HCT116 (cell line): Measurements from ENCODE around the gene OR6C1. TPM values are rescaled to one million over a fixed set of nuclear protein-coding genes. Genes with fewer than 3 reads are reported as not detected.

Experiments used
- ATAC-seq: fragments of 200-7000 bp; cut with Tn5 transposase; 2 replicates; pipeline ENCODE4 v1.9.1; 2020; ENCODE audit warnings: mild to moderate bottlenecking, moderate library complexity
- BruUV-seq: library from RNA; stranded (reverse); fragments of 400-500 nt; replicated peaks from 2 replicates; lab custom pipeline; 2021; lab: Mats Ljungman, UMichigan
- CTCF ChIA-PET: fragments of 300-600 bp; sonication (Branson Sonifier 250); formaldehyde crosslinking; loops from one replicate; lab custom pipeline; 2021; ENCODE audit warnings: antibody characterized with exemption; lab: Charles Lee
- POLR2A ChIA-PET: fragments of 300-600, 350-600 bp; sonication (Branson Sonifier 250); formaldehyde crosslinking; loops from one replicate; lab custom pipeline; 2021; ENCODE audit warnings: antibody characterized with exemption; lab: Charles Lee
- RAD21 ChIA-PET, 2 experiments: fragments of 300-600 bp; sonication (Branson Sonifier 250); formaldehyde crosslinking; loops; one replicate each; lab custom pipeline; 2023; ENCODE audit warnings: low total read pairs in 2 of 2; ENCODE audit not compliant: uncharacterized antibody in 2 of 2, unreplicated experiment in 2 of 2, low non-redundant PET in 1 of 2; lab: Charles Lee
- DNase-seq: peaks from one replicate; pipeline ENCODE4 v3.0.0-alpha.2; 2010; ENCODE audit warnings: low read depth, low spot score
- H2AFZ ChIP-seq: fragments of 200-600 bp; shearing (Covaris generic), sonication (generic); 2 replicates; pipeline ENCODE4 v1.6.1; 2017; ENCODE audit warnings: low read depth, mixed run types, mixed read lengths, antibody characterized with exemption, low read length; ENCODE audit not compliant: poor library complexity, severe bottlenecking
- H3K27ac ChIP-seq: 2 replicates; pipeline ENCODE4 v1.5.1; 2012; ENCODE audit warnings: low read depth, low read length
- H3K27me3 ChIP-seq: fragments of 200-600 bp; sonication (generic); 2 replicates; pipeline ENCODE4 v1.6.1; 2016; ENCODE audit warnings: mixed run types, low read length, mixed read lengths; ENCODE audit not compliant: insufficient read depth
- H3K36me3 ChIP-seq, 2 experiments: fragments of 200-500 bp in 1 of 2; fragments of 200-600 bp in 1 of 2; sonication (Bioruptor generic) in 1 of 2; sonication (generic) in 1 of 2; 2 replicates each; pipeline versions ENCODE4 v1.5.1 to v1.6.1; 2014 to 2016; ENCODE audit warnings: low read length in 2 of 2, inconsistent platforms in 1 of 2, mixed read lengths in 1 of 2, mixed run types in 1 of 2; ENCODE audit not compliant: insufficient read depth in 2 of 2, control insufficient read depth in 1 of 2
- H3K4me1 ChIP-seq, 2 experiments: fragments of 200-600 bp in 1 of 2; sonication (generic) in 1 of 2; 2 replicates each; pipeline versions ENCODE4 v1.5.1 to v1.6.1; 2012 to 2017; ENCODE audit warnings: low read length in 2 of 2, inconsistent platforms in 1 of 2, mild to moderate bottlenecking in 1 of 2, mixed read lengths in 1 of 2, mixed run types in 1 of 2, moderate library complexity in 1 of 2; ENCODE audit not compliant: insufficient read depth in 2 of 2, control insufficient read depth in 1 of 2
- H3K4me2 ChIP-seq: fragments of 200-600 bp; sonication (generic); 2 replicates; pipeline ENCODE4 v1.6.1; 2017; ENCODE audit warnings: mixed run types, low read length, mixed read lengths
- H3K4me3 ChIP-seq, 2 experiments: fragments of 200-600 bp in 1 of 2; sonication (generic) in 1 of 2; replicated peaks in 1 of 2; 2 replicates each; pipeline ENCODE4 v1.5.1; 2011 to 2016; ENCODE audit warnings: low read length in 2 of 2, control low read depth in 1 of 2, low read depth in 1 of 2, mild to moderate bottlenecking in 1 of 2, mixed read lengths in 1 of 2, mixed run types in 1 of 2
- H3K79me2 ChIP-seq: fragments of 200-600 bp; sonication (generic); 2 replicates; pipeline ENCODE4 v1.6.1; 2017; ENCODE audit warnings: mild to moderate bottlenecking, mixed run types, low read length, moderate library complexity, mixed read lengths; ENCODE audit not compliant: insufficient read depth
- H3K9ac ChIP-seq: fragments of 200-600 bp; sonication (generic); 2 replicates; pipeline ENCODE4 v1.6.1; 2016; ENCODE audit warnings: low read length, mixed read lengths
- H3K9me2 ChIP-seq: fragments of 200-600 bp; sonication (generic), shearing (Covaris generic); 2 replicates; pipeline ENCODE4 v1.6.1; 2017; ENCODE audit warnings: mixed run types, mild to moderate bottlenecking, moderate library complexity; ENCODE audit not compliant: insufficient read depth
- H3K9me3 ChIP-seq, 2 experiments: fragments of 200-500 bp in 1 of 2; fragments of 200-600 bp in 1 of 2; sonication (Bioruptor generic) in 1 of 2; sonication (generic) in 1 of 2; 2 replicates each; pipeline ENCODE4 v1.6.1; 2014 to 2017; ENCODE audit warnings: low read length in 2 of 2, mixed read lengths in 2 of 2, inconsistent platforms in 1 of 2, low read depth in 1 of 2, mild to moderate bottlenecking in 1 of 2, mixed run types in 1 of 2, moderate library complexity in 1 of 2; ENCODE audit not compliant: control insufficient read depth in 1 of 2, insufficient read depth in 1 of 2
- H4K20me1 ChIP-seq: fragments of 200-600 bp; sonication (generic), shearing (Covaris generic); 2 replicates; pipeline ENCODE4 v1.6.1; 2017; ENCODE audit warnings: mixed run types, mild to moderate bottlenecking, moderate library complexity; ENCODE audit not compliant: insufficient read depth
- CBX3 ChIP-seq: IDR thresholded peaks from 2 replicates; pipeline ENCODE4 v1.6.1; 2012; ENCODE audit warnings: low read depth
- CEBPB ChIP-seq: IDR thresholded peaks from 2 replicates; pipeline ENCODE4 v1.6.1; 2012; ENCODE audit warnings: low read depth
- EGR1 ChIP-seq: IDR thresholded peaks from 2 replicates; pipeline ENCODE4 v1.6.1; 2012; ENCODE audit warnings: low read depth
- ELF1 ChIP-seq: IDR thresholded peaks from 2 replicates; pipeline ENCODE4 v1.6.1; 2012; ENCODE audit warnings: low read depth, borderline replicate concordance
- EZH2 ChIP-seq: fragments of 200-600 bp; sonication (generic); IDR thresholded peaks from 2 replicates; pipeline ENCODE4 v1.6.1; 2017; ENCODE audit warnings: antibody characterized with exemption, mixed run types
- EZH2phosphoT487 ChIP-seq: fragments of 200-600 bp; IDR thresholded peaks from 2 replicates; pipeline ENCODE4 v1.6.1; 2018; ENCODE audit warnings: antibody characterized with exemption, borderline replicate concordance
- FOSL1 ChIP-seq: IDR thresholded peaks from 2 replicates; pipeline ENCODE4 v1.6.1; 2012; ENCODE audit warnings: low read depth
- JUND ChIP-seq: IDR thresholded peaks from 2 replicates; pipeline ENCODE4 v1.6.1; 2012
- POLR2AphosphoS5 ChIP-seq: IDR thresholded peaks from 2 replicates; pipeline ENCODE4 v1.6.1; 2011; ENCODE audit warnings: mild to moderate bottlenecking, low read depth, low read length, moderate library complexity
- SIN3A ChIP-seq: IDR thresholded peaks from 2 replicates; pipeline ENCODE4 v1.6.1; 2012; ENCODE audit warnings: low read depth
- ZFX ChIP-seq: fragments of 450-650 bp; IDR thresholded peaks from 2 replicates; pipeline ENCODE4 v1.6.1; 2017
- ZNF274 ChIP-seq: fragments of 200-500 bp; sonication (Bioruptor generic); IDR thresholded peaks from 2 replicates; pipeline ENCODE4 v1.6.1; 2014; ENCODE audit warnings: mild to moderate bottlenecking, low read depth, low read length, inconsistent platforms
- intact Hi-C: fragments of 100-400 bp; cut with micrococcal nuclease; formaldehyde crosslinking; loops from 2 replicates; pipeline ENCODE4 v1.10.0; 2022
- total RNA-seq: library from RNA; stranded (reverse); gene quantifications from one replicate; pipeline ENCODE4 v1.2.1, GENCODE V29; 2021; ENCODE audit not compliant: unreplicated experiment
- TF ChIP-seq, protein P1 (sequence below): IDR thresholded peaks from 2 replicates; pipeline ENCODE4 v1.6.1; 2011; ENCODE audit warnings: mild to moderate bottlenecking, low read length, moderate library complexity; ENCODE audit not compliant: insufficient replicate concordance; ENCODE audit errors: extremely low read depth
- TF ChIP-seq, protein P2 (sequence below): IDR thresholded peaks from 2 replicates; pipeline ENCODE4 v1.6.1; 2012
- TF ChIP-seq, protein P3 (sequence below): IDR thresholded peaks from 2 replicates; pipeline ENCODE4 v1.6.1; 2012; ENCODE audit warnings: low read depth
- TF ChIP-seq, protein P4 (sequence below): IDR thresholded peaks from 2 replicates; pipeline ENCODE4 v1.6.1; 2012
- TF ChIP-seq, protein P5 (sequence below), 3 experiments: fragments of 200-600 bp in 1 of 3; sonication (generic) in 1 of 3; IDR thresholded peaks in 2 of 3; conservative IDR thresholded peaks in 1 of 3; 2 replicates each; pipeline ENCODE4 v1.5.1; 2012 to 2017; ENCODE audit warnings: low read depth in 2 of 3, low read length in 2 of 3, antibody characterized with exemption in 1 of 3, borderline replicate concordance in 1 of 3, control low read depth in 1 of 3, mild to moderate bottlenecking in 1 of 3, mixed read lengths in 1 of 3, mixed run types in 1 of 3, moderate library complexity in 1 of 3; ENCODE audit not compliant: insufficient read depth in 1 of 3

OR6C1 gene
- total RNA-seq, 1 experiment from 2014 or later, result not detected

DNA sequence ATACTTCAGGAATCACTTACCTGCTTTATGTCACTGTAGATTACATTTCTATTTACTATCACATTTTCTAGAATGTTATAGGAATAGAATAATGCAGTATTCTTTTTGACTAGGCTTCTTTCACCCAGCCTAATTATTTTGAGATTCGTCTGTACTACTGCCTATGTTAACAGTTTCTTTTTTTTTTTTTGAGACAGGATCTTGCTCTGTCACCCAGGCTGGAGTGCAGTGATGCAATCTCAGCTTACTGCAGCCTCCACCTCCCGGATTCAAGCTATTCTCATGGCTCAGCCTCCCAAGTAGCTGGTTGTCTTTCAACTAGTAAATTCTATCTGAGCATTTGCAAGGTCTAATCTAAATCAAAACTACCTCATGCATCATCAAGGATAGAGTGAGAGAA, 24.1 kb upstream of the OR6C1 start:
- Histone ChIP-seq H3K9ac (no peak overlapping the region), H3K4me1 (no peaks in the 10 kb centered on the region), H2AFZ (no peak overlapping the region), H3K9me2 (no peaks in the 10 kb centered on the region), H3K27me3 (peaks cover 29% of the 10 kb centered on the region)
- DNase-seq (no peak), ATAC-seq (no peak)
- ChIA-PET POLR2A (no interaction called here), RAD21 (no interaction called here)
- intact Hi-C loops, result no loop called here
- TF ChIP-seq EZH2 (no peak), FOSL1 (no peak), ZNF274 (no peak), POLR2AphosphoS5 (no peak), ELF1 (no peak), EZH2phosphoT487 (no peak), JUND (no peak), ZFX (no peak), CEBPB (no peak), SIN3A (no peak), CBX3 (no peak), EGR1 (no peak)
- TF ChIP-seq, protein P1, sequence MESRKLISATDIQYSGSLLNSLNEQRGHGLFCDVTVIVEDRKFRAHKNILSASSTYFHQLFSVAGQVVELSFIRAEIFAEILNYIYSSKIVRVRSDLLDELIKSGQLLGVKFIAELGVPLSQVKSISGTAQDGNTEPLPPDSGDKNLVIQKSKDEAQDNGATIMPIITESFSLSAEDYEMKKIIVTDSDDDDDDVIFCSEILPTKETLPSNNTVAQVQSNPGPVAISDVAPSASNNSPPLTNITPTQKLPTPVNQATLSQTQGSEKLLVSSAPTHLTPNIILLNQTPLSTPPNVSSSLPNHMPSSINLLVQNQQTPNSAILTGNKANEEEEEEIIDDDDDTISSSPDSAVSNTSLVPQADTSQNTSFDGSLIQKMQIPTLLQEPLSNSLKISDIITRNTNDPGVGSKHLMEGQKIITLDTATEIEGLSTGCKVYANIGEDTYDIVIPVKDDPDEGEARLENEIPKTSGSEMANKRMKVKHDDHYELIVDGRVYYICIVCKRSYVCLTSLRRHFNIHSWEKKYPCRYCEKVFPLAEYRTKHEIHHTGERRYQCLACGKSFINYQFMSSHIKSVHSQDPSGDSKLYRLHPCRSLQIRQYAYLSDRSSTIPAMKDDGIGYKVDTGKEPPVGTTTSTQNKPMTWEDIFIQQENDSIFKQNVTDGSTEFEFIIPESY, result no peak
- TF ChIP-seq, protein P2, sequence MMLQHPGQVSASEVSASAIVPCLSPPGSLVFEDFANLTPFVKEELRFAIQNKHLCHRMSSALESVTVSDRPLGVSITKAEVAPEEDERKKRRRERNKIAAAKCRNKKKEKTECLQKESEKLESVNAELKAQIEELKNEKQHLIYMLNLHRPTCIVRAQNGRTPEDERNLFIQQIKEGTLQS, result no peak
- TF ChIP-seq, protein P3, sequence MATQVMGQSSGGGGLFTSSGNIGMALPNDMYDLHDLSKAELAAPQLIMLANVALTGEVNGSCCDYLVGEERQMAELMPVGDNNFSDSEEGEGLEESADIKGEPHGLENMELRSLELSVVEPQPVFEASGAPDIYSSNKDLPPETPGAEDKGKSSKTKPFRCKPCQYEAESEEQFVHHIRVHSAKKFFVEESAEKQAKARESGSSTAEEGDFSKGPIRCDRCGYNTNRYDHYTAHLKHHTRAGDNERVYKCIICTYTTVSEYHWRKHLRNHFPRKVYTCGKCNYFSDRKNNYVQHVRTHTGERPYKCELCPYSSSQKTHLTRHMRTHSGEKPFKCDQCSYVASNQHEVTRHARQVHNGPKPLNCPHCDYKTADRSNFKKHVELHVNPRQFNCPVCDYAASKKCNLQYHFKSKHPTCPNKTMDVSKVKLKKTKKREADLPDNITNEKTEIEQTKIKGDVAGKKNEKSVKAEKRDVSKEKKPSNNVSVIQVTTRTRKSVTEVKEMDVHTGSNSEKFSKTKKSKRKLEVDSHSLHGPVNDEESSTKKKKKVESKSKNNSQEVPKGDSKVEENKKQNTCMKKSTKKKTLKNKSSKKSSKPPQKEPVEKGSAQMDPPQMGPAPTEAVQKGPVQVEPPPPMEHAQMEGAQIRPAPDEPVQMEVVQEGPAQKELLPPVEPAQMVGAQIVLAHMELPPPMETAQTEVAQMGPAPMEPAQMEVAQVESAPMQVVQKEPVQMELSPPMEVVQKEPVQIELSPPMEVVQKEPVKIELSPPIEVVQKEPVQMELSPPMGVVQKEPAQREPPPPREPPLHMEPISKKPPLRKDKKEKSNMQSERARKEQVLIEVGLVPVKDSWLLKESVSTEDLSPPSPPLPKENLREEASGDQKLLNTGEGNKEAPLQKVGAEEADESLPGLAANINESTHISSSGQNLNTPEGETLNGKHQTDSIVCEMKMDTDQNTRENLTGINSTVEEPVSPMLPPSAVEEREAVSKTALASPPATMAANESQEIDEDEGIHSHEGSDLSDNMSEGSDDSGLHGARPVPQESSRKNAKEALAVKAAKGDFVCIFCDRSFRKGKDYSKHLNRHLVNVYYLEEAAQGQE, result no peak
- TF ChIP-seq, protein P4, sequence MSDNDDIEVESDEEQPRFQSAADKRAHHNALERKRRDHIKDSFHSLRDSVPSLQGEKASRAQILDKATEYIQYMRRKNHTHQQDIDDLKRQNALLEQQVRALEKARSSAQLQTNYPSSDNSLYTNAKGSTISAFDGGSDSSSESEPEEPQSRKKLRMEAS, result no peak
- TF ChIP-seq, protein P5, sequence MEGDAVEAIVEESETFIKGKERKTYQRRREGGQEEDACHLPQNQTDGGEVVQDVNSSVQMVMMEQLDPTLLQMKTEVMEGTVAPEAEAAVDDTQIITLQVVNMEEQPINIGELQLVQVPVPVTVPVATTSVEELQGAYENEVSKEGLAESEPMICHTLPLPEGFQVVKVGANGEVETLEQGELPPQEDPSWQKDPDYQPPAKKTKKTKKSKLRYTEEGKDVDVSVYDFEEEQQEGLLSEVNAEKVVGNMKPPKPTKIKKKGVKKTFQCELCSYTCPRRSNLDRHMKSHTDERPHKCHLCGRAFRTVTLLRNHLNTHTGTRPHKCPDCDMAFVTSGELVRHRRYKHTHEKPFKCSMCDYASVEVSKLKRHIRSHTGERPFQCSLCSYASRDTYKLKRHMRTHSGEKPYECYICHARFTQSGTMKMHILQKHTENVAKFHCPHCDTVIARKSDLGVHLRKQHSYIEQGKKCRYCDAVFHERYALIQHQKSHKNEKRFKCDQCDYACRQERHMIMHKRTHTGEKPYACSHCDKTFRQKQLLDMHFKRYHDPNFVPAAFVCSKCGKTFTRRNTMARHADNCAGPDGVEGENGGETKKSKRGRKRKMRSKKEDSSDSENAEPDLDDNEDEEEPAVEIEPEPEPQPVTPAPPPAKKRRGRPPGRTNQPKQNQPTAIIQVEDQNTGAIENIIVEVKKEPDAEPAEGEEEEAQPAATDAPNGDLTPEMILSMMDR (IDR thresholded peaks at IDR 0.05 in 2 of 3, conservative IDR thresholded peaks at IDR 0.05 in 1 of 3; ENCODE audit: borderline replicate concordance in 1 of 3, insufficient read depth in 1 of 3, low read depth in 2 of 3, low read length in 2 of 3), result no peak
- TF ChIP-seq, all 23 proteins: peak for 0
- no peaks in the 10 kb centered on the region for H3K36me3 ChIP-seq
- H3K27ac ChIP-seq, result no peak overlapping the region
- H3K9me3 ChIP-seq, result no peaks in the 10 kb centered on the region
- no peaks in the 10 kb centered on the region for H3K79me2 ChIP-seq
- H4K20me1 ChIP-seq, result no peaks in the 10 kb centered on the region
- BruUV-seq, result no TSS peak
- H3K4me3 ChIP-seq, result no peak overlapping the region
- no peak overlapping the region for H3K4me2 ChIP-seq
- CTCF ChIA-PET, result no interaction called here
